GM19463 (cell line): ENCODE results near the gene SCNN1A.

Source experiments
- ATAC-seq: cut with Tn5 transposase; IDR thresholded peaks from one replicate; pipeline ENCODE4 v1.9.1; 2021; ENCODE audit warnings: mild to moderate bottlenecking, moderate library complexity; ENCODE audit not compliant: unreplicated experiment

The SCNN1A gene

DNA sequence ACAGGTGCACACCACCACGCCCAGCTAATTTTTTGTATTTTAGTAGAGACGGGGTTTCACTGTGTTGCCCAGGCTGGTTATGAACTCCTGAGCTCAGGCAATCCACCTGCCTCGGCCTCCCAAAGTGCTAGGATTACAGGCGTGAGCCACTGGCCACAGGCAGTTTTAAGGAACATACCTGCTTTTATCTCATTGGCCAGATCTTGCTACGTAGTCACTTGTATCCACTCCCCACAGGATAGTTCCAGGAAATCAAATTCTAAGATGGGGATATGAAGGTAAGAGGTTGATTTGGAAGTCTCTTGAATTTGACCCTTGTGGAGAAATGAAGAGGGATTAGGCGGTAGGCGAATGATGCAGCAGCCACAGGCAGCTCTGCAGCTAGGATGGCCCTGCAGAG lies 73.6 kb downstream of the SCNN1A start:
- no peak for ATAC-seq

DNA sequence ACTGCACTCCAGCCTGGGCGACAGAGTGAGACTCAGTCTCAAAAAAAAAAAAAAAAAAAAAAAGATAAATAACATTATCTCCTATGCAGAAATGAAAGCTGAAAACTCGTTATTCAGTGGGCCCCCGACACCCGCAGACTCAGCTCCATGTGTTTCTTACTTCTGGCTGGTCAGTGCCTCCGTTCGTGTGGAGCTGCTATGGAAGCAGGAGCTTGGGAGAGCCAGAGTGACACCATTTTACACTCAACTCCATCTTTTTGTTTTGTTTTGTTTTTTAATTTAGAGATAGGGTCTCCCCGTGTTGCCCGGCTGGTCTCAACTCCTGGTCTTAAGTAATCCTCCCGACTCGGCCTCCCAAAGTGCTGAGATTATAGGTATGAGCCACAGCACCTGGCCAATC lies 78.2 kb downstream of the SCNN1A start:
- ATAC-seq, result no peak
